HUDEP-2 (cell line): ENCODE results near the gene HNRNPUL1.

Experiments used
- DNase-seq, 76 experiments: peaks; one replicate each; lab custom pipeline; 2025; ENCODE audit not compliant: unreplicated experiment in 76 of 76; lab: John Stamatoyannopoulos, UW

Gene HNRNPUL1

GRCh38 chr19:41307090-41307875, 43.1 kb downstream of the HNRNPUL1 start:
- DNase-seq, result no peak

- DNase-seq, result peak in 1 of 76 experiments; percentile 38
Observed at GRCh38 chr19:41307954-41308449, 43.8 kb downstream of the HNRNPUL1 start.

- peak in 74 of 76 experiments; percentile 29 to 97 (median 79) for DNase-seq
Observed at GRCh38 chr19:41308450-41309179, 44.4 kb downstream of the HNRNPUL1 start.

- DNase-seq, result peak in 11 of 76 experiments; percentile 13 to 73 (median 40)
Observed at GRCh38 chr19:41309180-41310032, 45.2 kb downstream of the HNRNPUL1 start.

GRCh38 chr19:41310033-41310831, 46.1 kb downstream of the HNRNPUL1 start, which contains the start of gene CCDC97:
Gene CCDC97, plus strand, starts transcription at chr19:41310172. Its CDS starts 139 bp downstream, at chr19:41310311.
- peak in 75 of 76 experiments; percentile 38 to 98 (median 86) for DNase-seq

GRCh38 chr19:41311072-41311471, 46.9 kb downstream of the HNRNPUL1 start:
- no peak for DNase-seq

GRCh38 chr19:41311613-41312012, 47.4 kb downstream of the HNRNPUL1 start:
- DNase-seq, result no peak

- no peak for DNase-seq
Observed at GRCh38 chr19:41316306-41316920, 52.2 kb downstream of the HNRNPUL1 start.

GRCh38 chr19:41318696-41319499, 54.7 kb downstream of the HNRNPUL1 start:
- no peak for DNase-seq

GRCh38 chr19:41319500-41320184, 55.5 kb downstream of the HNRNPUL1 start:
- DNase-seq, result no peak

GRCh38 chr19:41320185-41320518, 56.0 kb downstream of the HNRNPUL1 start:
- DNase-seq, result no peak

GRCh38 chr19:41320568-41320967, 56.4 kb downstream of the HNRNPUL1 start:
- no peak for DNase-seq

GRCh38 chr19:41321204-41321599, 57.0 kb downstream of the HNRNPUL1 start:
- no peak for DNase-seq

GRCh38 chr19:41321600-41322270, 57.6 kb downstream of the HNRNPUL1 start:
- peak in 12 of 76 experiments; percentile 12 to 61 (median 26) for DNase-seq

- DNase-seq, result no peak
Observed at GRCh38 chr19:41322451-41322850, 58.3 kb downstream of the HNRNPUL1 start.

- DNase-seq, result peak in 2 of 76 experiments; percentile 55 to 62
Observed at GRCh38 chr19:41323023-41323422, 58.9 kb downstream of the HNRNPUL1 start.

- peak in 67 of 76 experiments; percentile 24 to 90 (median 64) for DNase-seq
Observed at GRCh38 chr19:41323430-41324125, 59.4 kb downstream of the HNRNPUL1 start.
